Heart left ventricle (tissue), 13 donors: ENCODE measurements around the gene CUX1.

Experiments
- CTCF ChIP-seq, 12 donors: fragments of 200-600 bp; sonication (generic) in 4 of 12; IDR thresholded peaks; one replicate each; pipeline versions ENCODE4 v1.5.0 to v1.8.0; 2018 to 2022; ENCODE audit warnings: antibody characterized with exemption in 12 of 12, mild to moderate bottlenecking in 5 of 12
- POLR2A ChIP-seq, 2 donors: fragments of 450-650 bp; IDR thresholded peaks; one replicate each; pipeline ENCODE4 v1.6.1; 2017; ENCODE audit warnings: antibody characterized with exemption in 2 of 2, mild to moderate bottlenecking in 2 of 2, moderate library complexity in 2 of 2
- donor health status: ischemic (EF 13 %, LVEDD 7.1; RV severe dilation, severe dysfunction).
- donor health status: DM: no; HTN: yes; CAD: no.
- donor health status: DM: no; HTN: no; CAD: no.
- donor health status: ischemic (EF 25% LVEDD 6.9; RV normal size, moderate dysfunction).
- donor health status: ischemic (EF 25% LVEDD 5.7; RV mildly dilated, moderate dysfunction).
- donor health status: ischemic (EF 35%, LVEDD 5.7; RV mildly dilated, moderate dysfunction).
- donor health status: nonischemic (EF 11% LVEDD 7.7; RV severe dilation, severe dysfunction).
- donor health status: DM: yes; HTN: yes; CAD: no.
- donor health status: PGD.
- donor health status: ischemic (EF 29% LVEDD 5.4; RV normal size, mild dysfunction).
- donor health status: nonischemic (EF 23%, LVEDD 6.1; RV moderate dilation, normal function).

DNA sequence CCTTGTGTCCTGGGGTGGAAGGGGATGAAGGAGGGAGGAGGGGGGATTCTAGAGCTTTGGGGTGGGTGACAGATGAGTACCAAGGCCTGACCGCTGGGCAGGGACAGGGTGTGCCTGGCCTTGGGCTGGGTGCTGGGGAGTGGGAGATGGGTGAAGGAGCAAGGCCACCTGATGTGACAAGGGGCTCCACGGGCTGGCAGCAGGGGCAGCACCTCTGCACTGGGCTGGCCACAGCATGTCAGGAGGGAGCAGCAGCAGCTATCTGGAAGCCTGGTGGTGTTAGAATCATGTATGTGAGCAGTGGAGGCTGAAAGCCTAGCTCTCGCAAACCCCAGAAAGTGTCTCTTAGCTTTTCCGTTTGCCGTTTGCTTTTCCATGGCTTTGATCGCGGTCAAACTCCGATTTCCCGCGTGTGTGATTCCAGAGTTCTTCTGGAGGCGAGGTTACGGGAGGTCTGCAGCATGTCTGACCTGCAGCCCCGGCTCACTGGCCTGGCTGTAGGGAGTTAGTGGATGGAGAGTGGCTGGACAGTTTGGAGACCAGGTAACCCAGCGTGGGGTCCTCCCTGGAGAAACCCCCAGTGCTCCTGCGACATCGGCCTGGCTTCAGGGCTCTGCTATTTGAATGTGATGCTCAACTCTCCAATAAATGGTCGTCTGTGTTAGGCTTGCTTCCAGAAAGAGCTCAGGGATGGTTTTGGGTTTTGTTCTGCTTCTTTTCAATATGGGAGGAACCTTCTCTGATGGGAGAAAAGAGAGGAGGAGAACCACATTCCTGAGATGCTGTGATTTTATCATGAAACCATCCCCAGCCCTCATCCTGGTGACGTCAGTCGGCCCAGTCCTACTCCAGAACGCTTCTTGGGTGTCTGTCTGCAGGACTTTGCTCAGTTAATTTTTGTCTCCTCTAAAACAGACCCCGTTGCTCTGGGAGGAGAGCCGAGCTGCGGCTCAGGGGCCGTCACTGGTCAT lies 105.5 kb downstream of the CUX1 start:
- TF ChIP-seq CTCF (IDR thresholded peaks at IDR 0.05) (no peak), POLR2A (IDR thresholded peaks at IDR 0.05) (no peak)
